GM23338 (cell line): ENCODE results near the gene CNTNAP5. TPM values are rescaled to one million over a fixed set of nuclear protein-coding genes. Genes with fewer than 3 reads are reported as not detected.

Source experiments
- ATAC-seq: fragments of 200-7000 bp; cut with Tn5 transposase; 3 replicates; pipeline ENCODE4 v1.9.1; 2020
- DNase-seq: peaks from one replicate; pipeline ENCODE4 v3.0.0-alpha.2; 2015; ENCODE audit warnings: low spot score
- H2AFZ ChIP-seq: fragments of 200-600 bp; sonication (generic); 2 replicates; pipeline ENCODE4 v1.8.0; 2016; ENCODE audit warnings: antibody characterized with exemption, mild to moderate bottlenecking, moderate library complexity
- H3F3A ChIP-seq: fragments of 200-600 bp; sonication (generic); replicated peaks from 2 replicates; pipeline ENCODE4 v1.8.0; 2017; ENCODE audit warnings: antibody characterized with exemption, mixed run types, low read depth
- H3K27ac ChIP-seq: fragments of 200-600 bp; sonication (generic); 2 replicates; pipeline ENCODE4 v1.6.1; 2016; ENCODE audit warnings: low read depth
- H3K27me3 ChIP-seq: fragments of 200-600 bp; sonication (generic); 2 replicates; pipeline ENCODE4 v1.8.0; 2016; ENCODE audit warnings: mild to moderate bottlenecking, mixed run types, moderate library complexity; ENCODE audit not compliant: insufficient read depth
- H3K36me3 ChIP-seq: fragments of 200-600 bp; sonication (generic); 2 replicates; pipeline ENCODE4 v1.8.0; 2016; ENCODE audit warnings: mild to moderate bottlenecking; ENCODE audit not compliant: insufficient read depth
- H3K4me1 ChIP-seq: fragments of 200-600 bp; sonication (generic); 2 replicates; pipeline ENCODE4 v1.8.0; 2016; ENCODE audit warnings: mild to moderate bottlenecking, moderate library complexity; ENCODE audit not compliant: insufficient read depth
- H3K4me2 ChIP-seq: fragments of 200-600 bp; sonication (generic); 2 replicates; pipeline ENCODE4 v1.7.1; 2017; ENCODE audit warnings: mixed run types
- H3K4me3 ChIP-seq: fragments of 200-600 bp; sonication (generic); 2 replicates; pipeline ENCODE4 v1.6.1; 2016; ENCODE audit warnings: mixed run types
- H3K79me2 ChIP-seq: fragments of 200-600 bp; sonication (generic); replicated peaks from 2 replicates; pipeline ENCODE4 v1.8.0; 2017; ENCODE audit warnings: mild to moderate bottlenecking; ENCODE audit not compliant: insufficient read depth
- H3K9me2 ChIP-seq: fragments of 200-600 bp; sonication (generic); 2 replicates; pipeline ENCODE4 v1.8.0; 2017; ENCODE audit not compliant: insufficient read depth
- H4K20me1 ChIP-seq: fragments of 200-600 bp; sonication (generic); replicated peaks from 2 replicates; pipeline ENCODE4 v1.8.0; 2017; ENCODE audit warnings: mild to moderate bottlenecking; ENCODE audit not compliant: insufficient read depth
- H3K27ac Mint-ChIP-seq: 2 replicates; pipeline ENCODE4 v1.8.0; 2020; ENCODE audit warnings: inconsistent platforms, mild to moderate bottlenecking, moderate library complexity, mixed read lengths
- H3K27me3 Mint-ChIP-seq: 3 replicates; pipeline ENCODE4 v1.8.0; 2022; ENCODE audit warnings: low read depth, mild to moderate bottlenecking, moderate library complexity, mixed read lengths, inconsistent platforms; ENCODE audit not compliant: insufficient read depth, poor library complexity
- H3K36me3 Mint-ChIP-seq: 3 replicates; pipeline ENCODE4 v1.8.0; 2021; ENCODE audit warnings: low read depth, mild to moderate bottlenecking, inconsistent platforms, moderate library complexity, mixed read lengths
- H3K4me1 Mint-ChIP-seq: 3 replicates; pipeline ENCODE4 v1.8.0; 2020; ENCODE audit warnings: mild to moderate bottlenecking, inconsistent platforms, mixed read lengths
- H3K4me3 Mint-ChIP-seq: 3 replicates; pipeline ENCODE4 v1.8.0; 2021; ENCODE audit warnings: moderate library complexity, mild to moderate bottlenecking, inconsistent platforms, mixed read lengths
- H3K9me3 Mint-ChIP-seq: 3 replicates; pipeline ENCODE4 v1.8.0; 2020; ENCODE audit warnings: moderate library complexity, mild to moderate bottlenecking, inconsistent platforms, mixed read lengths
- CREB1 ChIP-seq: fragments of 250-450 bp; sonication (Bioruptor Pico); IDR thresholded peaks from 2 replicates; pipeline ENCODE4 v1.5.0; 2020; ENCODE audit warnings: low read depth, mild to moderate bottlenecking, moderate library complexity
- EZH2 ChIP-seq: fragments of 200-600 bp; sonication (generic); IDR thresholded peaks from one replicate; pipeline ENCODE4 v1.8.0; 2017; ENCODE audit warnings: antibody characterized with exemption, mild to moderate bottlenecking, low read depth; ENCODE audit not compliant: unreplicated experiment
- EZH2phosphoT487 ChIP-seq: fragments of 200-600 bp; sonication (generic); IDR thresholded peaks from one replicate; pipeline ENCODE4 v1.8.1; 2018; ENCODE audit warnings: antibody characterized with exemption; ENCODE audit not compliant: unreplicated experiment
- JUNB ChIP-seq: IDR thresholded peaks from one replicate; pipeline ENCODE4 v1.6.1; 2016; ENCODE audit warnings: antibody characterized with exemption; ENCODE audit not compliant: unreplicated experiment
- NANOG ChIP-seq: IDR thresholded peaks from 2 replicates; pipeline ENCODE4 v1.6.1; 2016; ENCODE audit warnings: antibody characterized with exemption, borderline replicate concordance
- POLR2AphosphoS5 ChIP-seq: IDR thresholded peaks from 2 replicates; pipeline ENCODE4 v1.6.1; 2016; ENCODE audit warnings: antibody characterized with exemption, low read depth
- STAT1 ChIP-seq: IDR thresholded peaks from one replicate; pipeline ENCODE4 v1.6.1; 2016; ENCODE audit warnings: antibody characterized with exemption; ENCODE audit not compliant: unreplicated experiment
- ZNF114 ChIP-seq: fragments of 250-450 bp; sonication (Bioruptor Pico); IDR thresholded peaks from 2 replicates; pipeline ENCODE4 v1.5.0; 2020; ENCODE audit warnings: mild to moderate bottlenecking, moderate library complexity
- ZNF331 ChIP-seq: fragments of 250-450 bp; sonication (Bioruptor Pico); IDR thresholded peaks from 2 replicates; pipeline ENCODE4 v1.5.0; 2020; ENCODE audit warnings: low read depth, mild to moderate bottlenecking, moderate library complexity
- polyA plus RNA-seq: library from polyadenylated mRNA; unstranded; fragments of >200 nt; fragmentation: Nextera tagmentation; extraction: Ambion mirVana; gene quantifications from 2 replicates; pipeline ENCODE4 v1.2.1, GENCODE V29; 2016
- total RNA-seq: library from RNA; depleted of rRNA; stranded (reverse); fragments of >200 nt; shearing (Covaris generic); gene quantifications from 2 replicates; pipeline ENCODE4 v1.2.3, GENCODE V29; 2014
- TF ChIP-seq, protein P1 (sequence below), 2 experiments: fragments of 200-600 bp in 1 of 2; sonication (generic) in 1 of 2; conservative IDR thresholded peaks; 2 replicates each; pipeline versions ENCODE4 v1.5.1 to v1.6.1; 2016 to 2017; ENCODE audit warnings: antibody characterized with exemption in 2 of 2, low read depth in 2 of 2, mild to moderate bottlenecking in 2 of 2, moderate library complexity in 1 of 2
- TF ChIP-seq, protein P2 (sequence below): fragments of 250-450 bp; sonication (Bioruptor Pico); IDR thresholded peaks from 2 replicates; pipeline ENCODE4 v1.5.0; 2020; ENCODE audit warnings: mild to moderate bottlenecking, moderate library complexity
- TF ChIP-seq, protein P3 (sequence below): IDR thresholded peaks from one replicate; pipeline ENCODE4 v1.6.1; 2018; ENCODE audit warnings: antibody characterized with exemption; ENCODE audit not compliant: unreplicated experiment
- TF ChIP-seq, protein P4 (sequence below): IDR thresholded peaks from 2 replicates; pipeline ENCODE4 v1.6.1; 2016; ENCODE audit warnings: antibody characterized with exemption

The CNTNAP5 gene
- total and polyA plus RNA-seq, 2 experiments from 2014 or later = 0.49 to 0.50 TPM

DNA sequence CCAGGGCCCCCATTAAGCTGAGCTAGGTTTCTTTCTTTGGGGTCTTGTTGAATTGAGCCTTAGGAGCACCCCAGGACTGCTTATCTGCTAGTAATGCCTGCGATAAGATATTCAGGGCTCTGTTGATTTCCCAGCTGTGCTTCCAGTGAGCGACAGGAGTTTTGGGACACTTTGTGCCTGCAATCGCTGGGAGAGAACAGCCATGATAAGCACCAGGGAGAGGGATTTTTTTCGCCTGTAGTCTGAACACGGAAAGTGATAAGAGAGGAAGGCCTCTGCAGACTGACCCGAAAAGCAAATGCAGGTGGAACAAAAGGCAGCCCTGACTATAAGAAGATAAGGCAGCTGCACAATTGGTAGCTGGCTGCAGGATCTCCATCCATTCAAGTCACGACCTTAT lies 244.3 kb downstream of the CNTNAP5 start:
- Histone ChIP-seq H3F3A (no peaks in the 10 kb centered on the region), H3K27me3 (no peaks in the 10 kb centered on the region), H3K4me3 (no peak overlapping the region), H2AFZ (peak overlapping the region; percentile 74; the same call in 1 of the 2 replicates), H3K4me2 (no peak overlapping the region), H3K36me3 (no peaks in the 10 kb centered on the region), H4K20me1 (no peaks in the 10 kb centered on the region), H3K4me1 (no peaks in the 10 kb centered on the region), H3K9me2 (peaks cover 5% of the 10 kb centered on the region), H3K79me2 (no peaks in the 10 kb centered on the region), H3K27ac (no peak overlapping the region)
- Mint-ChIP-seq H3K4me3 (no peak overlapping the region), H3K9me3 (no peaks in the 10 kb centered on the region), H3K36me3 (no peaks in the 10 kb centered on the region), H3K27me3 (no peaks in the 10 kb centered on the region), H3K27ac (no peak overlapping the region), H3K4me1 (peaks cover 4% of the 10 kb centered on the region; the same call in 2 of the 3 replicates)
- no peak for ATAC-seq
- no peak for DNase-seq
- TF ChIP-seq, protein P1, sequence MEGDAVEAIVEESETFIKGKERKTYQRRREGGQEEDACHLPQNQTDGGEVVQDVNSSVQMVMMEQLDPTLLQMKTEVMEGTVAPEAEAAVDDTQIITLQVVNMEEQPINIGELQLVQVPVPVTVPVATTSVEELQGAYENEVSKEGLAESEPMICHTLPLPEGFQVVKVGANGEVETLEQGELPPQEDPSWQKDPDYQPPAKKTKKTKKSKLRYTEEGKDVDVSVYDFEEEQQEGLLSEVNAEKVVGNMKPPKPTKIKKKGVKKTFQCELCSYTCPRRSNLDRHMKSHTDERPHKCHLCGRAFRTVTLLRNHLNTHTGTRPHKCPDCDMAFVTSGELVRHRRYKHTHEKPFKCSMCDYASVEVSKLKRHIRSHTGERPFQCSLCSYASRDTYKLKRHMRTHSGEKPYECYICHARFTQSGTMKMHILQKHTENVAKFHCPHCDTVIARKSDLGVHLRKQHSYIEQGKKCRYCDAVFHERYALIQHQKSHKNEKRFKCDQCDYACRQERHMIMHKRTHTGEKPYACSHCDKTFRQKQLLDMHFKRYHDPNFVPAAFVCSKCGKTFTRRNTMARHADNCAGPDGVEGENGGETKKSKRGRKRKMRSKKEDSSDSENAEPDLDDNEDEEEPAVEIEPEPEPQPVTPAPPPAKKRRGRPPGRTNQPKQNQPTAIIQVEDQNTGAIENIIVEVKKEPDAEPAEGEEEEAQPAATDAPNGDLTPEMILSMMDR (conservative IDR thresholded peaks at IDR 0.05; ENCODE audit: low read depth in 2 of 2) = no peak
- no peak for TF ChIP-seq ZNF331 (CRISPR knock-in tag)
- no peak for TF ChIP-seq EZH2phosphoT487
- no peak for TF ChIP-seq JUNB
- TF ChIP-seq ZNF114 (CRISPR knock-in tag) = no peak
- TF ChIP-seq STAT1 = no peak
- TF ChIP-seq NANOG = no peak
- TF ChIP-seq, protein P2, sequence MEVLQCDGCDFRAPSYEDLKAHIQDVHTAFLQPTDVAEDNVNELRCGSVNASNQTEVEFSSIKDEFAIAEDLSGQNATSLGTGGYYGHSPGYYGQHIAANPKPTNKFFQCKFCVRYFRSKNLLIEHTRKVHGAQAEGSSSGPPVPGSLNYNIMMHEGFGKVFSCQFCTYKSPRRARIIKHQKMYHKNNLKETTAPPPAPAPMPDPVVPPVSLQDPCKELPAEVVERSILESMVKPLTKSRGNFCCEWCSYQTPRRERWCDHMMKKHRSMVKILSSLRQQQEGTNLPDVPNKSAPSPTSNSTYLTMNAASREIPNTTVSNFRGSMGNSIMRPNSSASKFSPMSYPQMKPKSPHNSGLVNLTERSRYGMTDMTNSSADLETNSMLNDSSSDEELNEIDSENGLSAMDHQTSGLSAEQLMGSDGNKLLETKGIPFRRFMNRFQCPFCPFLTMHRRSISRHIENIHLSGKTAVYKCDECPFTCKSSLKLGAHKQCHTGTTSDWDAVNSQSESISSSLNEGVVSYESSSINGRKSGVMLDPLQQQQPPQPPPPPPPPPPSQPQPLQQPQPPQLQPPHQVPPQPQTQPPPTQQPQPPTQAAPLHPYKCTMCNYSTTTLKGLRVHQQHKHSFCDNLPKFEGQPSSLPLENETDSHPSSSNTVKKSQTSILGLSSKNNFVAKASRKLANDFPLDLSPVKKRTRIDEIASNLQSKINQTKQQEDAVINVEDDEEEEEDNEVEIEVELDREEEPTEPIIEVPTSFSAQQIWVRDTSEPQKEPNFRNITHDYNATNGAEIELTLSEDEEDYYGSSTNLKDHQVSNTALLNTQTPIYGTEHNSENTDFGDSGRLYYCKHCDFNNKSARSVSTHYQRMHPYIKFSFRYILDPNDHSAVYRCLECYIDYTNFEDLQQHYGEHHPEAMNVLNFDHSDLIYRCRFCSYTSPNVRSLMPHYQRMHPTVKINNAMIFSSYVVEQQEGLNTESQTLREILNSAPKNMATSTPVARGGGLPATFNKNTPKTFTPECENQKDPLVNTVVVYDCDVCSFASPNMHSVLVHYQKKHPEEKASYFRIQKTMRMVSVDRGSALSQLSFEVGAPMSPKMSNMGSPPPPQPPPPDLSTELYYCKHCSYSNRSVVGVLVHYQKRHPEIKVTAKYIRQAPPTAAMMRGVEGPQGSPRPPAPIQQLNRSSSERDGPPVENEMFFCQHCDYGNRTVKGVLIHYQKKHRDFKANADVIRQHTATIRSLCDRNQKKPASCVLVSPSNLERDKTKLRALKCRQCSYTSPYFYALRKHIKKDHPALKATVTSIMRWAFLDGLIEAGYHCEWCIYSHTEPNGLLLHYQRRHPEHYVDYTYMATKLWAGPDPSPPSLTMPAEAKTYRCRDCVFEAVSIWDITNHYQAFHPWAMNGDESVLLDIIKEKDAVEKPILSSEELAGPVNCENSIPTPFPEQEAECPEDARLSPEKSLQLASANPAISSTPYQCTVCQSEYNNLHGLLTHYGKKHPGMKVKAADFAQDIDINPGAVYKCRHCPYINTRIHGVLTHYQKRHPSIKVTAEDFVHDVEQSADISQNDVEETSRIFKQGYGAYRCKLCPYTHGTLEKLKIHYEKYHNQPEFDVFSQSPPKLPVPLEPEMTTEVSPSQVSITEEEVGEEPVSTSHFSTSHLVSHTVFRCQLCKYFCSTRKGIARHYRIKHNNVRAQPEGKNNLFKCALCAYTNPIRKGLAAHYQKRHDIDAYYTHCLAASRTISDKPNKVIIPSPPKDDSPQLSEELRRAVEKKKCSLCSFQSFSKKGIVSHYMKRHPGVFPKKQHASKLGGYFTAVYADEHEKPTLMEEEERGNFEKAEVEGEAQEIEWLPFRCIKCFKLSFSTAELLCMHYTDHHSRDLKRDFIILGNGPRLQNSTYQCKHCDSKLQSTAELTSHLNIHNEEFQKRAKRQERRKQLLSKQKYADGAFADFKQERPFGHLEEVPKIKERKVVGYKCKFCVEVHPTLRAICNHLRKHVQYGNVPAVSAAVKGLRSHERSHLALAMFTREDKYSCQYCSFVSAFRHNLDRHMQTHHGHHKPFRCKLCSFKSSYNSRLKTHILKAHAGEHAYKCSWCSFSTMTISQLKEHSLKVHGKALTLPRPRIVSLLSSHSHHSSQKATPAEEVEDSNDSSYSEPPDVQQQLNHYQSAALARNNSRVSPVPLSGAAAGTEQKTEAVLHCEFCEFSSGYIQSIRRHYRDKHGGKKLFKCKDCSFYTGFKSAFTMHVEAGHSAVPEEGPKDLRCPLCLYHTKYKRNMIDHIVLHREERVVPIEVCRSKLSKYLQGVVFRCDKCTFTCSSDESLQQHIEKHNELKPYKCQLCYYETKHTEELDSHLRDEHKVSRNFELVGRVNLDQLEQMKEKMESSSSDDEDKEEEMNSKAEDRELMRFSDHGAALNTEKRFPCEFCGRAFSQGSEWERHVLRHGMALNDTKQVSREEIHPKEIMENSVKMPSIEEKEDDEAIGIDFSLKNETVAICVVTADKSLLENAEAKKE = no peak
- no peak for TF ChIP-seq CREB1 (CRISPR knock-in tag)
- no peak for TF ChIP-seq EZH2
- TF ChIP-seq, protein P3, sequence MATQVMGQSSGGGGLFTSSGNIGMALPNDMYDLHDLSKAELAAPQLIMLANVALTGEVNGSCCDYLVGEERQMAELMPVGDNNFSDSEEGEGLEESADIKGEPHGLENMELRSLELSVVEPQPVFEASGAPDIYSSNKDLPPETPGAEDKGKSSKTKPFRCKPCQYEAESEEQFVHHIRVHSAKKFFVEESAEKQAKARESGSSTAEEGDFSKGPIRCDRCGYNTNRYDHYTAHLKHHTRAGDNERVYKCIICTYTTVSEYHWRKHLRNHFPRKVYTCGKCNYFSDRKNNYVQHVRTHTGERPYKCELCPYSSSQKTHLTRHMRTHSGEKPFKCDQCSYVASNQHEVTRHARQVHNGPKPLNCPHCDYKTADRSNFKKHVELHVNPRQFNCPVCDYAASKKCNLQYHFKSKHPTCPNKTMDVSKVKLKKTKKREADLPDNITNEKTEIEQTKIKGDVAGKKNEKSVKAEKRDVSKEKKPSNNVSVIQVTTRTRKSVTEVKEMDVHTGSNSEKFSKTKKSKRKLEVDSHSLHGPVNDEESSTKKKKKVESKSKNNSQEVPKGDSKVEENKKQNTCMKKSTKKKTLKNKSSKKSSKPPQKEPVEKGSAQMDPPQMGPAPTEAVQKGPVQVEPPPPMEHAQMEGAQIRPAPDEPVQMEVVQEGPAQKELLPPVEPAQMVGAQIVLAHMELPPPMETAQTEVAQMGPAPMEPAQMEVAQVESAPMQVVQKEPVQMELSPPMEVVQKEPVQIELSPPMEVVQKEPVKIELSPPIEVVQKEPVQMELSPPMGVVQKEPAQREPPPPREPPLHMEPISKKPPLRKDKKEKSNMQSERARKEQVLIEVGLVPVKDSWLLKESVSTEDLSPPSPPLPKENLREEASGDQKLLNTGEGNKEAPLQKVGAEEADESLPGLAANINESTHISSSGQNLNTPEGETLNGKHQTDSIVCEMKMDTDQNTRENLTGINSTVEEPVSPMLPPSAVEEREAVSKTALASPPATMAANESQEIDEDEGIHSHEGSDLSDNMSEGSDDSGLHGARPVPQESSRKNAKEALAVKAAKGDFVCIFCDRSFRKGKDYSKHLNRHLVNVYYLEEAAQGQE = no peak
- no peak for TF ChIP-seq POLR2AphosphoS5
- TF ChIP-seq, protein P4, sequence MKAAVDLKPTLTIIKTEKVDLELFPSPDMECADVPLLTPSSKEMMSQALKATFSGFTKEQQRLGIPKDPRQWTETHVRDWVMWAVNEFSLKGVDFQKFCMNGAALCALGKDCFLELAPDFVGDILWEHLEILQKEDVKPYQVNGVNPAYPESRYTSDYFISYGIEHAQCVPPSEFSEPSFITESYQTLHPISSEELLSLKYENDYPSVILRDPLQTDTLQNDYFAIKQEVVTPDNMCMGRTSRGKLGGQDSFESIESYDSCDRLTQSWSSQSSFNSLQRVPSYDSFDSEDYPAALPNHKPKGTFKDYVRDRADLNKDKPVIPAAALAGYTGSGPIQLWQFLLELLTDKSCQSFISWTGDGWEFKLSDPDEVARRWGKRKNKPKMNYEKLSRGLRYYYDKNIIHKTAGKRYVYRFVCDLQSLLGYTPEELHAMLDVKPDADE = no peak
